ENCODE results near the gene SENP5.
A peak's percentile ranks its signal among the peaks of the same experiment; 100 is the strongest.
"Not testable (repeated sequence)": the region's sequence is repeated elsewhere in the genome, so short reads cannot be mapped to it uniquely, and the experiment has no call there.

Gene SENP5

GRCh38 chr3:196867507-196868296, at the start of gene SENP5:
TSS of gene SENP5 (plus strand) at chr3:196867920. CDS start at chr3:196885182, 17,262 bp downstream.
- DNase-seq (ENCODE audit: low spot score) = peak; percentile 89

- DNase-seq (ENCODE audit: low spot score) = no peak
Measured at GRCh38 chr3:196821806-196822355, 45.8 kb upstream of the SENP5 start.

GRCh38 chr3:196829651-196830050, 38.1 kb upstream of the SENP5 start:
- DNase-seq (ENCODE audit: low spot score) = not testable (repeated sequence)

GRCh38 chr3:196835086-196835485, 32.6 kb upstream of the SENP5 start:
- no peak for DNase-seq (ENCODE audit: low spot score)

GRCh38 chr3:196836626-196837025, 31.1 kb upstream of the SENP5 start:
- not testable (repeated sequence) for DNase-seq (ENCODE audit: low spot score)

- DNase-seq (ENCODE audit: low spot score) = peak; percentile 72
Measured at GRCh38 chr3:196837819-196838420, 29.8 kb upstream of the SENP5 start.

- not testable (repeated sequence) for DNase-seq (ENCODE audit: low spot score)
Measured at GRCh38 chr3:196839351-196839750, 28.4 kb upstream of the SENP5 start.

- no peak for DNase-seq (ENCODE audit: low spot score)
Measured at GRCh38 chr3:196842567-196843434, 24.9 kb upstream of the SENP5 start.

- no peak for DNase-seq (ENCODE audit: low spot score)
Measured at GRCh38 chr3:196843435-196844110, 24.1 kb upstream of the SENP5 start.

GRCh38 chr3:196844235-196845219, 23.2 kb upstream of the SENP5 start:
- not testable (repeated sequence) for DNase-seq (ENCODE audit: low spot score)

- not testable (repeated sequence) for DNase-seq (ENCODE audit: low spot score)
Measured at GRCh38 chr3:196848375-196848774, 19.3 kb upstream of the SENP5 start.

- no peak for DNase-seq (ENCODE audit: low spot score)
Measured at GRCh38 chr3:196849180-196849741, 18.5 kb upstream of the SENP5 start.

- not testable (repeated sequence) for DNase-seq (ENCODE audit: low spot score)
Measured at GRCh38 chr3:196863000-196863399, 4.7 kb upstream of the SENP5 start.

- no peak for DNase-seq (ENCODE audit: low spot score)
Measured at GRCh38 chr3:196867155-196867506, 589 bp upstream of the SENP5 start.

GRCh38 chr3:196868297-196868661, 559 bp downstream of the SENP5 start:
- peak; percentile 37 for DNase-seq (ENCODE audit: low spot score)

- DNase-seq (ENCODE audit: low spot score) = peak; percentile 24
Measured at GRCh38 chr3:196872316-196872715, 4.6 kb downstream of the SENP5 start.

GRCh38 chr3:196874511-196875094, 6.9 kb downstream of the SENP5 start:
- DNase-seq (ENCODE audit: low spot score) = not testable (repeated sequence)

- no peak for DNase-seq (ENCODE audit: low spot score)
Measured at GRCh38 chr3:196875258-196875657, 7.5 kb downstream of the SENP5 start.

GRCh38 chr3:196883361-196883760, 15.6 kb downstream of the SENP5 start:
- no peak for DNase-seq (ENCODE audit: low spot score)

GRCh38 chr3:196886144-196886543, 18.4 kb downstream of the SENP5 start:
- DNase-seq (ENCODE audit: low spot score) = no peak

Measured in hepatic stellate cell (primary cell).